Measurements from ENCODE around the gene ANO10. TPM values are rescaled to one million over a fixed set of nuclear protein-coding genes. Genes with fewer than 3 reads are reported as not detected.

Gene ANO10
- total RNA-seq, 1 donor, result 54.0 TPM

- peak overlapping the region; percentile 17 for H3K4me3 ChIP-seq (ENCODE audit: low read depth, low read length)
Measured at GRCh38 chr3:43649365-43649968, 27.7 kb upstream of the ANO10 start.

GRCh38 chr3:43648957-43649356 lies 27.1 kb upstream of the ANO10 start:
- no peak for DNase-seq (ENCODE audit: low read depth)
- TF ChIP-seq CTCF (IDR thresholded peaks at IDR 0.05; ENCODE audit: insufficient read depth, low read depth, low read length), result no peak
- no peak overlapping the region for H3K4me3 ChIP-seq (ENCODE audit: low read depth, low read length)

More at GRCh38 chr3:43649365-43649968, 27.7 kb upstream of the ANO10 start:
- no peak for DNase-seq (ENCODE audit: low read depth)
- TF ChIP-seq CTCF (IDR thresholded peaks at IDR 0.05; ENCODE audit: insufficient read depth, low read depth, low read length), result no peak

GRCh38 chr3:43647331-43648166 lies 25.7 kb upstream of the ANO10 start:
- no peak for DNase-seq (ENCODE audit: low read depth)
- TF ChIP-seq CTCF (IDR thresholded peaks at IDR 0.05; ENCODE audit: insufficient read depth, low read depth, low read length), result no peak
- H3K4me3 ChIP-seq (ENCODE audit: low read depth, low read length), result no peak overlapping the region

GRCh38 chr3:43644443-43644842 lies 22.6 kb upstream of the ANO10 start:
- H3K4me3 ChIP-seq (ENCODE audit: low read depth, low read length), result no peak overlapping the region
- no peak for TF ChIP-seq CTCF (IDR thresholded peaks at IDR 0.05; ENCODE audit: insufficient read depth, low read depth, low read length)
- no peak for DNase-seq (ENCODE audit: low read depth)

- no peak for TF ChIP-seq CTCF (IDR thresholded peaks at IDR 0.05; ENCODE audit: insufficient read depth, low read depth, low read length)
- no peak for DNase-seq (ENCODE audit: low read depth)
- H3K4me3 ChIP-seq (ENCODE audit: low read depth, low read length), result no peak overlapping the region
Measured at GRCh38 chr3:43641306-43642114, 19.7 kb upstream of the ANO10 start.

- H3K4me3 ChIP-seq (ENCODE audit: low read depth, low read length), result no peak overlapping the region
- DNase-seq (ENCODE audit: low read depth), result no peak
- TF ChIP-seq CTCF (IDR thresholded peaks at IDR 0.05; ENCODE audit: insufficient read depth, low read depth, low read length), result no peak
Measured at GRCh38 chr3:43640681-43641080, 18.9 kb upstream of the ANO10 start.
